H1 (cell line): ENCODE data around the gene PLEKHG5. TPM values are rescaled to one million over a fixed set of nuclear protein-coding genes. Genes with fewer than 3 reads are reported as not detected.

Experiments
- CTCF ChIA-PET: fragments of 300-600 bp; sonication (Branson Sonifier 250); formaldehyde crosslinking; loops from one replicate; lab custom pipeline; 2021; ENCODE audit not compliant: partially characterized antibody; lab: Charles Lee
- POLR2A ChIA-PET: fragments of 300-600 bp; sonication (Branson Sonifier 250); formaldehyde crosslinking; loops from one replicate; lab custom pipeline; 2021; ENCODE audit warnings: inconsistent platforms; ENCODE audit not compliant: partially characterized antibody; lab: Charles Lee
- DNase-seq, 2 experiments: peaks; one replicate each; pipeline versions ENCODE4 v3.0.0 to v3.0.0-alpha.2; 2010 to 2022; ENCODE audit warnings: low spot score in 2 of 2, low read depth in 1 of 2, mixed read lengths in 1 of 2
- FAIRE-seq: peaks from 2 replicates; lab custom pipeline; 2011; peaks lifted over from hg19 to GRCh38; lab: Jason Lieb, UNC
- H2AFZ ChIP-seq: 2 replicates; pipeline ENCODE4 v1.8.1; 2012; ENCODE audit warnings: low read length, inconsistent platforms
- H2AK5ac ChIP-seq: 2 replicates; pipeline ENCODE4 v1.6.1; 2013; ENCODE audit warnings: low read depth, low read length
- H2BK120ac ChIP-seq: replicated peaks from 2 replicates; pipeline ENCODE3; 2013; ENCODE audit warnings: low read depth, low read length, inconsistent platforms
- H2BK12ac ChIP-seq: 2 replicates; pipeline ENCODE4 v1.6.1; 2013; ENCODE audit warnings: low read depth, low read length
- H2BK15ac ChIP-seq: 2 replicates; pipeline ENCODE4 v1.6.1; 2013; ENCODE audit warnings: low read length
- H2BK20ac ChIP-seq: 2 replicates; pipeline ENCODE4 v1.6.1; 2013; ENCODE audit warnings: low read length
- H2BK5ac ChIP-seq: 2 replicates; pipeline ENCODE4 v1.6.1; 2013; ENCODE audit warnings: low read depth, low read length
- H3K14ac ChIP-seq: 2 replicates; pipeline ENCODE4 v1.6.1; 2013; ENCODE audit warnings: inconsistent platforms; ENCODE audit not compliant: insufficient read length
- H3K18ac ChIP-seq: 2 replicates; pipeline ENCODE4 v1.6.1; 2013; ENCODE audit warnings: low read length; ENCODE audit errors: extremely low read depth
- H3K23ac ChIP-seq: 2 replicates; pipeline ENCODE4 v1.6.1; 2013; ENCODE audit warnings: inconsistent platforms; ENCODE audit not compliant: insufficient read length
- H3K23me2 ChIP-seq: 2 replicates; pipeline ENCODE4 v1.6.1; 2013; ENCODE audit warnings: low read depth, low read length
- H3K27ac ChIP-seq: 2 replicates; pipeline ENCODE4 v1.6.1; 2011; ENCODE audit warnings: low read depth, low read length, inconsistent platforms
- H3K27me3 ChIP-seq, 4 experiments: replicated peaks in 1 of 4; 1 replicate in 1 of 4; 2 replicates in 3 of 4; pipeline versions ENCODE4 v1.6.1 to v1.8.1; 2011 to 2013; ENCODE audit warnings: low read length in 3 of 4, mild to moderate bottlenecking in 3 of 4, inconsistent platforms in 2 of 4, mixed read lengths in 2 of 4, moderate library complexity in 1 of 4; ENCODE audit not compliant: control insufficient read depth in 3 of 4, insufficient read depth in 3 of 4; ENCODE audit errors: extremely low read depth in 1 of 4
- H3K36me3 ChIP-seq, 4 experiments: 2 replicates each; pipeline versions ENCODE4 v1.6.1 to v1.8.1; 2011 to 2013; ENCODE audit warnings: mild to moderate bottlenecking in 4 of 4, low read length in 3 of 4, moderate library complexity in 2 of 4, control low read depth in 1 of 4, inconsistent platforms in 1 of 4; ENCODE audit not compliant: insufficient read depth in 4 of 4, control insufficient read depth in 2 of 4
- H3K4ac ChIP-seq: replicated peaks from 2 replicates; pipeline ENCODE3; 2013; ENCODE audit warnings: low read length, low read depth, mixed read lengths, inconsistent platforms; ENCODE audit not compliant: insufficient read length
- H3K4me1 ChIP-seq, 4 experiments: replicated peaks in 1 of 4; 1 replicate in 1 of 4; 2 replicates in 3 of 4; pipeline versions ENCODE4 v1.6.1 to v1.8.1; 2011 to 2013; ENCODE audit warnings: low read length in 3 of 4, inconsistent platforms in 2 of 4, mixed read lengths in 1 of 4; ENCODE audit not compliant: insufficient read depth in 4 of 4, control insufficient read depth in 3 of 4
- H3K4me2 ChIP-seq, 2 experiments: 2 replicates each; pipeline versions ENCODE4 v1.6.1 to v1.8.1; 2011 to 2013; ENCODE audit warnings: low read depth in 2 of 2, low read length in 2 of 2, control low read depth in 1 of 2, inconsistent platforms in 1 of 2, mild to moderate bottlenecking in 1 of 2; ENCODE audit not compliant: insufficient read depth in 1 of 2
- H3K4me3 ChIP-seq, 4 experiments: fragments of 200-600, 300-600 bp in 1 of 4; sonication (generic), shearing (Covaris generic), sonication (Bioruptor Twin) in 1 of 4; 2 replicates each; pipeline versions ENCODE4 v1.5.1 to v1.8.1; 2011 to 2016; ENCODE audit warnings: low read length in 4 of 4, low read depth in 3 of 4, control low read depth in 2 of 4, inconsistent platforms in 2 of 4, mild to moderate bottlenecking in 2 of 4, mixed read lengths in 1 of 4, moderate library complexity in 1 of 4; ENCODE audit not compliant: insufficient read depth in 2 of 4; ENCODE audit errors: extremely low read depth in 1 of 4
- H3K56ac ChIP-seq: replicated peaks from 2 replicates; pipeline ENCODE3; 2013; ENCODE audit warnings: low read depth, mild to moderate bottlenecking, mixed read lengths, low read length, inconsistent platforms; ENCODE audit not compliant: insufficient read length
- H3K79me1 ChIP-seq: 2 replicates; pipeline ENCODE4 v1.6.1; 2013; ENCODE audit warnings: low read depth, low read length, control low read depth
- H3K79me2 ChIP-seq, 2 experiments: 2 replicates each; pipeline versions ENCODE4 v1.6.1 to v1.8.1; 2012 to 2013; ENCODE audit warnings: low read length in 2 of 2, mild to moderate bottlenecking in 2 of 2, inconsistent platforms in 1 of 2; ENCODE audit not compliant: insufficient read depth in 2 of 2, control insufficient read depth in 1 of 2
- H3K9ac ChIP-seq, 4 experiments: replicated peaks in 1 of 4; 1 replicate in 1 of 4; 2 replicates in 3 of 4; pipeline versions ENCODE4 v1.6.1 to v1.8.1; 2011 to 2013; ENCODE audit warnings: low read depth in 3 of 4, low read length in 3 of 4, control low read depth in 2 of 4, mild to moderate bottlenecking in 2 of 4, moderate library complexity in 2 of 4, inconsistent platforms in 1 of 4; ENCODE audit errors: extremely low read depth in 1 of 4
- H3K9me3 ChIP-seq, 2 experiments: 2 replicates each; pipeline versions ENCODE4 v1.6.1 to v1.8.1; 2012 to 2013; ENCODE audit warnings: mild to moderate bottlenecking in 2 of 2, moderate library complexity in 2 of 2, control low read depth in 1 of 2, inconsistent platforms in 1 of 2, low read depth in 1 of 2, low read length in 1 of 2, mixed read lengths in 1 of 2; ENCODE audit not compliant: insufficient read depth in 2 of 2
- H4K20me1 ChIP-seq, 2 experiments: replicated peaks in 1 of 2; 2 replicates each; pipeline versions ENCODE3 to v1.8.1; 2011 to 2013; ENCODE audit warnings: inconsistent platforms in 2 of 2, low read length in 2 of 2, mild to moderate bottlenecking in 1 of 2; ENCODE audit not compliant: insufficient read depth in 2 of 2, control insufficient read depth in 1 of 2
- H4K5ac ChIP-seq: 2 replicates; pipeline ENCODE4 v1.6.1; 2013; ENCODE audit warnings: low read length, low read depth, mixed read lengths, inconsistent platforms; ENCODE audit not compliant: insufficient read length
- H4K8ac ChIP-seq: 2 replicates; pipeline ENCODE4 v1.8.0; 2013; ENCODE audit warnings: mild to moderate bottlenecking, moderate library complexity, low read length, inconsistent platforms; ENCODE audit not compliant: insufficient read depth; ENCODE audit errors: extremely low read depth
- H4K91ac ChIP-seq: replicated peaks from 2 replicates; pipeline ENCODE3; 2013; ENCODE audit warnings: low read length, mixed read lengths, inconsistent platforms; ENCODE audit not compliant: insufficient read length
- EZH2 ChIP-seq: fragments of 200-600 bp; sonication (generic); IDR thresholded peaks from 2 replicates; pipeline ENCODE4 v1.7.1; 2012; ENCODE audit warnings: low read depth, mild to moderate bottlenecking, moderate library complexity, low read length, inconsistent platforms; ENCODE audit not compliant: severe bottlenecking
- KDM4A ChIP-seq: IDR thresholded peaks from one replicate; pipeline ENCODE4 v1.7.1; 2012; ENCODE audit warnings: low read depth, mild to moderate bottlenecking, moderate library complexity, low read length, inconsistent platforms; ENCODE audit not compliant: severe bottlenecking
- SUZ12 ChIP-seq: fragments of 200-600 bp; sonication (generic); IDR thresholded peaks from 2 replicates; pipeline ENCODE4 v1.6.1; 2012; ENCODE audit warnings: mild to moderate bottlenecking, inconsistent platforms, low read length, moderate library complexity, mixed read lengths
- WGBS, 2 experiments: shearing (Covaris generic) in 1 of 2; methylation state at CpG; one replicate each; pipeline versions ENCODE4 v1.1.6 to v1.1.7; 2013 to 2015; ENCODE audit warnings: low lambda C conversion rate in 2 of 2, mixed read lengths in 2 of 2, inconsistent platforms in 1 of 2, low coverage in 1 of 2, missing lambda C conversion rate in 1 of 2; ENCODE audit not compliant: insufficient replicate concordance in 2 of 2, insufficient coverage in 1 of 2, insufficient read length in 1 of 2; ENCODE audit errors: extremely low coverage in 1 of 2, missing lambda C conversion rate in 1 of 2; 5-methylcytosine and 5-hydroxymethylcytosine counted together
- polyA plus RNA-seq, 7 experiments: library from polyadenylated mRNA; depleted of rRNA in 3 of 7; stranded (reverse) in 5 of 7; unstranded in 2 of 7; fragments of >200 nt in 5 of 7; fragments of 200-250 nt in 2 of 7; gene quantifications; 1 replicate in 5 of 7; 2 replicates in 1 of 7; 4 replicates in 1 of 7; pipeline versions ENCODE4 v1.2.1 to v1.2.3, GENCODE V29; 2011 to 2013; ENCODE audit warnings: missing spikeins in 2 of 7, mixed read lengths in 2 of 7
- total RNA-seq: library from RNA; stranded (reverse); fragmentation: NEBNext Ultra II Directional; extraction: Animal tissue kit (Norgen Biotek cat#: 25700); gene quantifications from 2 replicates; pipeline ENCODE4 v1.2.1, GENCODE V29; 2021
- TF ChIP-seq, protein P1 (sequence below): IDR thresholded peaks from 2 replicates; pipeline ENCODE4 v1.6.1; 2012; ENCODE audit warnings: inconsistent platforms

The PLEKHG5 gene
- total and polyA plus RNA-seq, 2 of the 8 experiments (the other 6 are each of a cell fraction or from before 2014, with no cell fraction given): 10.4 to 13.8 TPM

DNA sequence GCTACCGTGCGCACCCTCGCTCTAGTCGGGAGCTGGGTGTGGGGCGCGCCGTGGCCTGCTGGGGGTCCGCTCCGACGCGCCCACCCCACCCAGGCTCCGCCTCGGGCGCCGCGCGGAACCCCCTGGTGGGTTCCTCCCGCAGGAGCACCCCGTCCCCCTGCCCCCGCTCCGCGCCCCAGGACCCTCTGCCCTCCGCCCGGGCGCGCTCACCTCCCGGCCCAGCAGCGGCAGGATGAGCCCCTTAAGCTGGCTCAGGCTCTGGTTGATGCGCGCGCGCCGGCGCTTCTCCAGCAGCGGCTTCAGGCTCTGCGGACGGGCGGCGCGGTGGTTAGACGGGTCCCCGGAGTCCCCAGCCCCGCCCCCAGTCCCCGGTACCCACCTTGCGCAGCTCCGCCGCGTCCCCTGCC is 72.1 kb downstream of the PLEKHG5 start:
- CTCF ChIA-PET: interaction anchor here (0.8 to 58.4 kb wide), 8 partner anchors 14 to 213 kb away, joined by 3 to 1769 read pairs (median 12); partner anchors contain the start of gene RNF207
- no peak overlapping the region for H2BK15ac ChIP-seq
- no peak overlapping the region for H3K9ac ChIP-seq
- peaks cover 0 to 9% of the 10 kb centered on the region in 2 experiments for H4K20me1 ChIP-seq
- peak; percentile 60 for TF ChIP-seq EZH2
- TF ChIP-seq KDM4A: peak; percentile 16
- peak; percentile 13; the same call in 1 of the 2 replicates for TF ChIP-seq SUZ12
- TF ChIP-seq, protein P1, sequence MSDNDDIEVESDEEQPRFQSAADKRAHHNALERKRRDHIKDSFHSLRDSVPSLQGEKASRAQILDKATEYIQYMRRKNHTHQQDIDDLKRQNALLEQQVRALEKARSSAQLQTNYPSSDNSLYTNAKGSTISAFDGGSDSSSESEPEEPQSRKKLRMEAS: no peak
- TF ChIP-seq, all 59 proteins: peak for 3
- Histone ChIP-seq H2AK5ac (no peak overlapping the region), H3K9me3 (no peaks in the 10 kb centered on the region), H3K18ac (no peak overlapping the region; the same call in none of the 2 replicates), H3K4me3 (peak overlapping the region; percentile 32 to 60 (median 38)), H2BK20ac (no peak overlapping the region), H3K27ac (no peak overlapping the region), H3K4ac (no peak overlapping the region), H3K23me2 (peaks cover 13% of the 10 kb centered on the region; the same call in 1 of the 2 replicates), H3K56ac (no peak overlapping the region), H2BK5ac (no peak overlapping the region), H4K8ac (no peak overlapping the region), H3K14ac (no peak overlapping the region), H3K79me2 (no peaks in the 10 kb centered on the region), H3K23ac (no peak overlapping the region), H2AFZ (no peak overlapping the region), H2BK12ac (0 out of 2 replicates have a peak overlapping the region, but pooled peaks have one; percentile 71), H3K36me3 (peaks cover 0 to 8% (median 0%) of the 10 kb centered on the region in 4 experiments; a peak in 1 of 8 replicates), H4K5ac (no peak overlapping the region), H3K27me3 (peaks cover 65 to 97% (median 90%) of the 10 kb centered on the region in 4 experiments), H3K79me1 (no peaks in the 10 kb centered on the region), H2BK120ac (no peak overlapping the region), H4K91ac (no peak overlapping the region), H3K4me2 (peak overlapping the region; percentile 72 to 86), H3K4me1 (peaks cover 6 to 31% (median 14%) of the 10 kb centered on the region in 4 experiments)
- peak in 1 of 2 experiments; percentile 82 for DNase-seq
- POLR2A ChIA-PET: interaction anchor here (1.5 to 2.5 kb wide), 4 partner anchors 26 to 164 kb away, joined by 4 to 8 read pairs (median 5); partner anchors contain the start of gene ACOT7
- 6% methylated on average over 6 of the region's 48 CpGs; no CpG with 5 or more reads in 1 of the 2 experiments for WGBS, 2 experiments
- no peak for FAIRE-seq
